Upper lobe of left lung (tissue), 6 donors: ENCODE results near the gene PROB1. TPM values are rescaled to one million over a fixed set of nuclear protein-coding genes. Genes with fewer than 3 reads are reported as not detected.

ENCODE experiments used
- ATAC-seq, 2 donors: fragments of 200-7000 bp; cut with Tn5 transposase; one replicate each; pipeline ENCODE4 v1.9.1; 2022; ENCODE audit warnings: mild to moderate bottlenecking in 2 of 2, moderate library complexity in 2 of 2; ENCODE audit not compliant: low FRiP score in 2 of 2
- DNase-seq, 2 donors: peaks; one replicate each; pipeline ENCODE4 v3.0.0-alpha.2; 2019 to 2020
- H3K27ac ChIP-seq, 4 donors: fragments of 200-600 bp; sonication (generic); one replicate each; pipeline ENCODE4 v1.5.1; 2016 to 2019
- H3K27me3 ChIP-seq, 4 donors: fragments of 200-600 bp; sonication (generic); one replicate each; pipeline ENCODE4 v1.5.1; 2017 to 2019
- H3K36me3 ChIP-seq, 4 donors: fragments of 200-600 bp; sonication (generic); one replicate each; pipeline ENCODE4 v1.5.1; 2016 to 2019
- H3K4me1 ChIP-seq, 4 donors: fragments of 200-600 bp; sonication (generic); one replicate each; pipeline ENCODE4 v1.5.1; 2018 to 2019
- H3K4me3 ChIP-seq, 4 donors: fragments of 200-600 bp; sonication (generic); one replicate each; pipeline ENCODE4 v1.5.1; 2017 to 2019; ENCODE audit warnings: mild to moderate bottlenecking in 2 of 4, moderate library complexity in 1 of 4
- H3K9me3 ChIP-seq, 4 donors: fragments of 200-600 bp; sonication (generic); one replicate each; pipeline ENCODE4 v1.5.1; 2018 to 2019
- CTCF ChIP-seq, 6 experiments: fragments of 450-650 bp in 4 of 6; fragments of 200-600 bp in 2 of 6; sonication (generic) in 2 of 6; IDR thresholded peaks; one replicate each; pipeline ENCODE4 v1.5.1; 2016 to 2019; ENCODE audit warnings: antibody characterized with exemption in 6 of 6
- EP300 ChIP-seq, 4 donors: sonication (generic); formaldehyde crosslinking; IDR thresholded peaks; one replicate each; pipeline ENCODE4 v1.5.1; 2017; ENCODE audit warnings: antibody characterized with exemption in 4 of 4, control low read depth in 2 of 4
- POLR2A ChIP-seq, 4 donors: fragments of 450-650 bp; IDR thresholded peaks; one replicate each; pipeline ENCODE4 v1.5.1; 2016 to 2017; ENCODE audit warnings: antibody characterized with exemption in 4 of 4, mild to moderate bottlenecking in 2 of 4
- POLR2AphosphoS5 ChIP-seq, 2 donors: sonication (generic); formaldehyde crosslinking; IDR thresholded peaks; one replicate each; pipeline ENCODE4 v1.5.1; 2017; ENCODE audit warnings: antibody characterized with exemption in 2 of 2
- WGBS, 2 donors: methylation state at CpG; one replicate each; pipeline ENCODE4 v1.1.5; 2017 to 2018; 5-methylcytosine and 5-hydroxymethylcytosine counted together
- total RNA-seq, 6 donors: library from RNA; depleted of rRNA in 4 of 6; stranded (reverse); fragments of >200 nt in 4 of 6; gene quantifications; one replicate each; pipeline versions ENCODE4 v1.1.0 to v1.2.1, GENCODE V29; 2016 to 2021
- donor health status: DM: no; HTN: no; CAD: no; lungs with moderate emphysema.
- donor health status: DM: no; HTN: yes; CAD: no; lungs with severe emphysema.

The PROB1 gene
- total RNA-seq, 6 donors from 2014 or later: 0.33 to 2.1 (median 0.95) TPM

- ATAC-seq (no peak), DNase-seq (no peak)
- Histone ChIP-seq H3K4me1 (peaks cover 6 to 17% (median 12%) of the 10 kb centered on the region in 4 donors), H3K27ac (no peak overlapping the region), H3K36me3 (no peaks in the 10 kb centered on the region), H3K9me3 (no peaks in the 10 kb centered on the region), H3K27me3 (no peaks in the 10 kb centered on the region), H3K4me3 (no peak overlapping the region)
- WGBS, 2 donors: 30 to 52% methylated on average over 2 to 3 of the region's 3 CpGs
- TF ChIP-seq CTCF (IDR thresholded peaks at IDR 0.05): no peak
- TF ChIP-seq POLR2A (IDR thresholded peaks at IDR 0.05): no peak
- no peak for TF ChIP-seq EP300 (IDR thresholded peaks at IDR 0.05)
- no peak for TF ChIP-seq POLR2AphosphoS5 (IDR thresholded peaks at IDR 0.05)
Measured at GRCh38 chr5:139382807-139383206, 12.1 kb downstream of the PROB1 start.

- no peak for TF ChIP-seq POLR2A (IDR thresholded peaks at IDR 0.05)
- WGBS, 2 donors: 87 to 91% methylated on average over 22 to 24 of the region's 28 CpGs
- Histone ChIP-seq H3K9me3 (no peaks in the 10 kb centered on the region), H3K4me3 (no peak overlapping the region), H3K27ac (no peak overlapping the region), H3K4me1 (peaks cover 6 to 15% (median 11%) of the 10 kb centered on the region in 4 donors), H3K27me3 (no peaks in the 10 kb centered on the region), H3K36me3 (peaks cover 0 to 2% (median 0%) of the 10 kb centered on the region in 4 donors)
- no peak for DNase-seq
- ATAC-seq: no peak
Measured at GRCh38 chr5:139381837-139382761, 12.8 kb downstream of the PROB1 start.

GRCh38 chr5:139379626-139380449 is 15.1 kb downstream of the PROB1 start:
- H3K9me3 ChIP-seq: no peaks in the 10 kb centered on the region
- no peak overlapping the region for H3K27ac ChIP-seq
- 86 to 87% methylated on average over 13 to 15 of the region's 15 CpGs for WGBS, 2 donors
- DNase-seq: no peak
- no peak for ATAC-seq
- H3K4me3 ChIP-seq: no peak overlapping the region
- no peak for TF ChIP-seq EP300 (IDR thresholded peaks at IDR 0.05)
- no peak for TF ChIP-seq POLR2A (IDR thresholded peaks at IDR 0.05)
- TF ChIP-seq CTCF (IDR thresholded peaks at IDR 0.05): no peak
- no peak for TF ChIP-seq POLR2AphosphoS5 (IDR thresholded peaks at IDR 0.05)
- peaks cover 0 to 9% (median under 1%) of the 10 kb centered on the region in 4 donors for H3K36me3 ChIP-seq
- H3K27me3 ChIP-seq: no peaks in the 10 kb centered on the region
- H3K4me1 ChIP-seq: peaks cover 0 to 6% (median 3%) of the 10 kb centered on the region in 4 donors

- no peaks in the 10 kb centered on the region for H3K9me3 ChIP-seq
- H3K4me1 ChIP-seq: no peaks in the 10 kb centered on the region
- 79 to 88% methylated on average over 8 to 13 of the region's 13 CpGs for WGBS, 2 donors
- peaks cover 0 to 16% (median 2%) of the 10 kb centered on the region in 4 donors for H3K36me3 ChIP-seq
- no peak overlapping the region for H3K27ac ChIP-seq
- H3K4me3 ChIP-seq: no peak overlapping the region
- no peaks in the 10 kb centered on the region for H3K27me3 ChIP-seq
- DNase-seq: no peak
- TF ChIP-seq CTCF (IDR thresholded peaks at IDR 0.05): no peak
- no peak for TF ChIP-seq POLR2AphosphoS5 (IDR thresholded peaks at IDR 0.05)
- TF ChIP-seq POLR2A (IDR thresholded peaks at IDR 0.05): no peak
- no peak for TF ChIP-seq EP300 (IDR thresholded peaks at IDR 0.05)
- no peak for ATAC-seq
Measured at GRCh38 chr5:139378941-139379361, 16.0 kb downstream of the PROB1 start.
